Fibroblast of pulmonary artery (primary cell): ENCODE results near the gene AIMP2.
"Not testable (repeated sequence)": the region's sequence is repeated elsewhere in the genome, so short reads cannot be mapped to it uniquely, and the experiment has no call there.

Source experiments
- DNase-seq: peaks from one replicate; pipeline ENCODE4 v3.0.0-alpha.2; 2010; ENCODE audit warnings: low read depth
- H3K4me3 ChIP-seq: replicated peaks from 2 replicates; pipeline ENCODE4 v1.5.1; 2011; ENCODE audit warnings: low read depth, mild to moderate bottlenecking, control low read depth, low read length, moderate library complexity
- CTCF ChIP-seq: IDR thresholded peaks from 2 replicates; pipeline ENCODE4 v1.5.1; 2011; ENCODE audit warnings: mild to moderate bottlenecking, control low read depth, low read length, inconsistent platforms; ENCODE audit errors: missing control alignments

Gene AIMP2

GRCh38 chr7:6031567-6031966 is 22.5 kb downstream of the AIMP2 start:
- no peak for TF ChIP-seq CTCF
- no peak overlapping the region for H3K4me3 ChIP-seq
- DNase-seq = no peak

- TF ChIP-seq CTCF = no peak
- no peak overlapping the region for H3K4me3 ChIP-seq
- DNase-seq = no peak
These were observed 23.1 kb downstream of the AIMP2 start for GRCh38 chr7:6032167-6032566.

- no peak overlapping the region for H3K4me3 ChIP-seq
- TF ChIP-seq CTCF = no peak
- DNase-seq = no peak
These were observed 23.6 kb downstream of the AIMP2 start for GRCh38 chr7:6032641-6033040.

GRCh38 chr7:6035165-6035564 is 26.1 kb downstream of the AIMP2 start:
- DNase-seq = no peak
- no peak overlapping the region for H3K4me3 ChIP-seq
- no peak for TF ChIP-seq CTCF

GRCh38 chr7:6035686-6036085 is 26.6 kb downstream of the AIMP2 start:
- no peak for DNase-seq
- TF ChIP-seq CTCF = no peak
- H3K4me3 ChIP-seq = no peak overlapping the region

- no peak overlapping the region for H3K4me3 ChIP-seq
- TF ChIP-seq CTCF = no peak
- DNase-seq = no peak
These were observed 40.7 kb downstream of the AIMP2 start for GRCh38 chr7:6049780-6050179.

- not testable (repeated sequence) for DNase-seq, H3K4me3 ChIP-seq
These were observed 42.1 kb downstream of the AIMP2 start for GRCh38 chr7:6051185-6051584.

GRCh38 chr7:6056616-6057015 is 47.5 kb downstream of the AIMP2 start:
- TF ChIP-seq CTCF = no peak
- no peak overlapping the region for H3K4me3 ChIP-seq
- DNase-seq = no peak
